KMS-11 (cell line): ENCODE measurements around the gene EEPD1.

ENCODE experiments used
- H2AFZ ChIP-seq: fragments of 200-600 bp; sonication (generic); 2 replicates; pipeline ENCODE4 v1.6.1; 2016; ENCODE audit warnings: antibody characterized with exemption, mixed run types, low read depth
- H3K27ac ChIP-seq: fragments of 200-600 bp; sonication (generic); 2 replicates; pipeline ENCODE4 v1.6.1; 2016; ENCODE audit warnings: mild to moderate bottlenecking, mixed run types
- H3K27me3 ChIP-seq: fragments of 200-600 bp; sonication (generic); 2 replicates; pipeline ENCODE4 v1.6.1; 2017; ENCODE audit warnings: mild to moderate bottlenecking, low read depth, mixed run types, moderate library complexity; ENCODE audit not compliant: insufficient read depth
- H3K36me3 ChIP-seq: fragments of 200-600 bp; sonication (generic); 2 replicates; pipeline ENCODE4 v1.6.1; 2017; ENCODE audit warnings: mild to moderate bottlenecking, mixed run types; ENCODE audit not compliant: insufficient read depth
- H3K4me1 ChIP-seq: fragments of 200-600 bp; sonication (generic); 2 replicates; pipeline ENCODE4 v1.6.1; 2016; ENCODE audit warnings: mild to moderate bottlenecking, low read depth, mixed run types; ENCODE audit not compliant: poor library complexity, severe bottlenecking
- H3K4me2 ChIP-seq: fragments of 200-600 bp; sonication (generic); 2 replicates; pipeline ENCODE4 v1.7.0; 2016; ENCODE audit warnings: mild to moderate bottlenecking, mixed run types
- H3K4me3 ChIP-seq: fragments of 200-600 bp; sonication (generic); IDR thresholded peaks from 2 replicates; pipeline ENCODE4 v1.6.1; 2017; ENCODE audit warnings: low read depth, low read length, mixed read lengths; ENCODE audit not compliant: insufficient read depth
- H3K79me2 ChIP-seq: fragments of 200-600 bp; sonication (generic); 2 replicates; pipeline ENCODE4 v1.6.1; 2016; ENCODE audit warnings: low read depth, mixed run types; ENCODE audit not compliant: insufficient read depth
- H3K9ac ChIP-seq: fragments of 200-600 bp; sonication (generic); 2 replicates; pipeline ENCODE4 v1.6.1; 2016; ENCODE audit warnings: mild to moderate bottlenecking, mixed run types
- H4K20me1 ChIP-seq: fragments of 200-600 bp; sonication (generic); 2 replicates; pipeline ENCODE4 v1.6.1; 2016; ENCODE audit warnings: mild to moderate bottlenecking, mixed run types; ENCODE audit not compliant: insufficient read depth
- CTCF ChIP-seq: fragments of 200-600 bp; sonication (generic); conservative IDR thresholded peaks from 2 replicates; pipeline ENCODE4 v1.6.1; 2017; ENCODE audit warnings: low read depth, mild to moderate bottlenecking, antibody characterized with exemption, low read length, moderate library complexity, mixed read lengths

Gene EEPD1

GRCh38 chr7:36277249-36277542, 124.1 kb downstream of the EEPD1 start:
- H3K27ac ChIP-seq, result no peak overlapping the region

GRCh38 chr7:36278069-36278619, 125.1 kb downstream of the EEPD1 start:
- no peaks in the 10 kb centered on the region for H3K79me2 ChIP-seq
- H3K27ac ChIP-seq, result no peak overlapping the region
- H3K4me3 ChIP-seq, result no peak overlapping the region
- H2AFZ ChIP-seq, result no peak overlapping the region
- H3K36me3 ChIP-seq, result no peaks in the 10 kb centered on the region
- H3K4me1 ChIP-seq, result no peaks in the 10 kb centered on the region
- no peak overlapping the region for H3K4me2 ChIP-seq
- H3K27me3 ChIP-seq, result no peaks in the 10 kb centered on the region
- no peak for TF ChIP-seq CTCF
- H4K20me1 ChIP-seq, result no peaks in the 10 kb centered on the region
- no peak overlapping the region for H3K9ac ChIP-seq

More at GRCh38 chr7:36277249-36277542, 124.1 kb downstream of the EEPD1 start:
- H3K36me3 ChIP-seq, result no peaks in the 10 kb centered on the region
- no peaks in the 10 kb centered on the region for H4K20me1 ChIP-seq
- H3K4me1 ChIP-seq, result no peaks in the 10 kb centered on the region
- H3K9ac ChIP-seq, result no peak overlapping the region
- H3K4me2 ChIP-seq, result no peak overlapping the region
- H3K27me3 ChIP-seq, result no peaks in the 10 kb centered on the region
- H2AFZ ChIP-seq, result no peak overlapping the region
- no peak for TF ChIP-seq CTCF
- H3K4me3 ChIP-seq, result no peak overlapping the region
- H3K79me2 ChIP-seq, result no peaks in the 10 kb centered on the region

GRCh38 chr7:36278620-36279172, 125.6 kb downstream of the EEPD1 start:
- TF ChIP-seq CTCF, result no peak
- H3K4me2 ChIP-seq, result no peak overlapping the region
- no peaks in the 10 kb centered on the region for H4K20me1 ChIP-seq
- no peaks in the 10 kb centered on the region for H3K27me3 ChIP-seq
- H3K36me3 ChIP-seq, result no peaks in the 10 kb centered on the region
- no peak overlapping the region for H3K9ac ChIP-seq
- no peaks in the 10 kb centered on the region for H3K4me1 ChIP-seq
- H2AFZ ChIP-seq, result no peak overlapping the region
- no peak overlapping the region for H3K4me3 ChIP-seq
- H3K79me2 ChIP-seq, result no peaks in the 10 kb centered on the region
- H3K27ac ChIP-seq, result no peak overlapping the region

GRCh38 chr7:36279200-36279925, 126.3 kb downstream of the EEPD1 start:
- H2AFZ ChIP-seq, result no peak overlapping the region
- TF ChIP-seq CTCF, result no peak
- no peaks in the 10 kb centered on the region for H3K79me2 ChIP-seq
- H3K4me1 ChIP-seq, result no peaks in the 10 kb centered on the region
- no peaks in the 10 kb centered on the region for H3K27me3 ChIP-seq
- no peak overlapping the region for H3K27ac ChIP-seq
- H3K36me3 ChIP-seq, result no peaks in the 10 kb centered on the region
- no peaks in the 10 kb centered on the region for H4K20me1 ChIP-seq
- no peak overlapping the region for H3K4me3 ChIP-seq
- H3K9ac ChIP-seq, result no peak overlapping the region
- no peak overlapping the region for H3K4me2 ChIP-seq
